GM18499 (cell line): Measurements from ENCODE around the gene ATP2A1.
"Not testable (repeated sequence)": the region's sequence is repeated elsewhere in the genome, so short reads cannot be mapped to it uniquely, and the experiment has no call there.

Source experiments
- ATAC-seq: cut with Tn5 transposase; IDR thresholded peaks from one replicate; pipeline ENCODE4 v1.9.1; 2021; ENCODE audit warnings: moderate number of reproducible peaks; ENCODE audit not compliant: insufficient read depth, unreplicated experiment

ATP2A1 gene

GRCh38 chr16:28932339-28933141, 54.3 kb downstream of the ATP2A1 start:
- no peak for ATAC-seq

GRCh38 chr16:28933171-28933570, 54.9 kb downstream of the ATP2A1 start:
- ATAC-seq, result no peak

GRCh38 chr16:28935346-28935745, 57.1 kb downstream of the ATP2A1 start:
- no peak for ATAC-seq

GRCh38 chr16:28935924-28936783, 57.9 kb downstream of the ATP2A1 start:
- ATAC-seq, result peak; percentile 71

- ATAC-seq, result no peak
Measured at GRCh38 chr16:28936784-28937155, 58.5 kb downstream of the ATP2A1 start.

GRCh38 chr16:28937222-28937876, 59.1 kb downstream of the ATP2A1 start:
- ATAC-seq, result no peak

GRCh38 chr16:28938721-28939120, 60.4 kb downstream of the ATP2A1 start:
- ATAC-seq, result no peak

GRCh38 chr16:28939825-28940224, 61.5 kb downstream of the ATP2A1 start:
- not testable (repeated sequence) for ATAC-seq

- ATAC-seq, result no peak
Measured at GRCh38 chr16:28943281-28943680, 65.0 kb downstream of the ATP2A1 start.

GRCh38 chr16:28946681-28947080, 68.4 kb downstream of the ATP2A1 start:
- ATAC-seq, result no peak

- ATAC-seq, result peak; percentile 94
Measured at GRCh38 chr16:28950648-28951409, 72.5 kb downstream of the ATP2A1 start, which contains the start of gene NFATC2IP. Gene NFATC2IP, plus strand, starts transcription at chr16:28950937. Its CDS starts 75 bp downstream, at chr16:28951012.

- ATAC-seq, result no peak
Measured at GRCh38 chr16:28951410-28951943, 73.2 kb downstream of the ATP2A1 start.
